Breast epithelium (tissue), 3 donors: ENCODE measurements around the gene ADGRV1.

Source experiments
- CTCF ChIP-seq, 3 donors: fragments of 450-650 bp; IDR thresholded peaks; one replicate each; pipeline ENCODE4 v1.5.1; 2016 to 2017; ENCODE audit warnings: antibody characterized with exemption in 3 of 3, mild to moderate bottlenecking in 3 of 3, moderate library complexity in 3 of 3
- POLR2A ChIP-seq: fragments of 450-650 bp; IDR thresholded peaks from one replicate; pipeline ENCODE4 v1.6.1; 2016; ENCODE audit warnings: antibody characterized with exemption, mild to moderate bottlenecking, moderate library complexity
- POLR2AphosphoS5 ChIP-seq, 3 donors: sonication (generic); formaldehyde crosslinking; IDR thresholded peaks; one replicate each; pipeline ENCODE4 v1.6.1; 2017; ENCODE audit warnings: antibody characterized with exemption in 3 of 3

GRCh38 chr5:90565491-90565890 is 6.9 kb downstream of the ADGRV1 start:
- TF ChIP-seq CTCF (IDR thresholded peaks at IDR 0.05) (no peak), POLR2AphosphoS5 (IDR thresholded peaks at IDR 0.05) (no peak), POLR2A (no peak)
